HG02852 (cell line): Measurements from ENCODE around the gene LHX5.
"Not testable (repeated sequence)": the region's sequence is repeated elsewhere in the genome, so short reads cannot be mapped to it uniquely, and the experiment has no call there.

ENCODE experiments used
- ATAC-seq: cut with Tn5 transposase; IDR thresholded peaks from one replicate; pipeline ENCODE4 v1.9.1; 2021; ENCODE audit warnings: mild to moderate bottlenecking, moderate library complexity; ENCODE audit not compliant: unreplicated experiment

The LHX5 gene

GRCh38 chr12:113471619-113472171 is at the start of gene LHX5:
Gene LHX5, minus strand, starts transcription at chr12:113471871. Its CDS starts 373 bp downstream, at chr12:113471498.
- ATAC-seq = no peak

GRCh38 chr12:113519464-113520307 is 48.0 kb upstream of the LHX5 start:
- ATAC-seq = no peak

DNA sequence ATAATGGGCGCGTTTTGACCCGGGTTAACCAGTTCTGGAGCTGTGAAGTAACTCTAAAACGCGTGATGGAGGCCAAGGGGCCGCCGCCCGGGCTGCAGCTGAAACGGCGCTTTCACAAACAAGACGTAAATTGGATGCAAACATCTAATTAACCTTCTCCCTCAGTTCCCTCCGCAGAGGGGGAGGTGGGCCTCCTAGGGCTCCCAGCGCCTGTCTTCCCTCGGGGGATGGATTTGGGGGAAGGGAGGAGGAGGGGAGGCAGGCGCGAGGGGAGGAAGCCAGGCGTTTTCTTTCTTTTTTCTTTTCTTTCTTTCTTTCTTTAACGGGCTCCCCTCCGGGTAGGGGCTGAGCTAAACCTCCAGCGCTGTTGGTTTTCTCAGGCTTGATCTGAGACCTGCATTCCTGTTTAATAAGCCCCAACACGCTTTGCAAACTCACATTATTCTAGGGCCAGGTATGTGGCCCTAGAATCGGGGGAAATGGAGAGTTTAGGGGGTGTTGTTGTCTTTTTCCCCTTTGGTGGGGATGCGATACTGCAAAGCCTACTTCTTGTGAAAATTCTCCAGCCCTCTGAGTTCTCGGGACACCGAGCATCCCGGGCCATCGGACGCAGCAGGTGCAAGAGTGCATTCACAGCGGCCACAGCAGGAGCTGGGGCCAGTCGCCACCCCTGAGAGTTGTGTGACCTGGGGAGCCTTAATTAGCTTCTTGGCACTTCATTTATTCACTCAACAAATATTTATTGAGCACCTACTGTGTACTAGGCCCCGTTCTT is 43.6 kb upstream of the LHX5 start:
- no peak for ATAC-seq

DNA sequence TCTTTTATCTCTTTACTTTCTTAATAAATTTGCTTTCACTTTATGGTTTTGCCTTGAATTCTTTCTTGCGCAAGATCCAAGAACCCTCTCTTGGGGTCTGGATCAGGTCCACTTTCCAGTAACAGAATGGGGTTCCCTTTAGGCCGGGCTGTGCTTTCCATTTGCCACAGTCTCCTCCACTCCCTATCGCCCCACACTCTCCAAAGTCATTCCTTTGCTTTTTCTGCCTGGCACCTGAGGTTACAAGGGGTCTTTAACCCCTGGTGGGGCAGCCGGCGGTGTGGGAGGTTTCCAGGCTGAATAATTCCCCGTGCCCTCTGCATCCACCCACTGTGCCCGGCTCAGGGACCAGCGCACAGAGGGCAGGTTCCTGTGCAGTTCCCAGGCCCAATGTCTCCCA is 42.9 kb upstream of the LHX5 start:
- no peak for ATAC-seq

DNA sequence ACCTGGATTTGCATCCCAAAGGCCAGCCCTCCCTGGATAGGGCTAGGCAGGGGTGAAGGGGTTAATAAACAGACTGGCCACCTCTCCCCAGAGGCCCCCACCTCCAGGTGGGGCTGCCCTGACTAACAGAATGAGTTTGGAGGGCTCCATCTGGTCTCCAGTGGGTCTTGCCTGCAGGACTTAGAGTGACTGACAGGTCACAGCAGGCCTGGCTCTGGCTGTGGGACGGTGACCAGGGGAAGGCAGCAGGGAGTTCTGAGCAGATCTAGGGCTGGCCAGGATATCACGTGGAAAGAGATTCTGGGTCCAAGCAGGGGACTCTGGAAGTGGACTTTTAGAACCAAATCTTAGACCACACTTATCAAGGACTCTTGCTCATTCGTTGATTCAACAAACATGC is 40.9 kb upstream of the LHX5 start:
- ATAC-seq = no peak

GRCh38 chr12:113506867-113507266 is 35.2 kb upstream of the LHX5 start:
- ATAC-seq = no peak

DNA sequence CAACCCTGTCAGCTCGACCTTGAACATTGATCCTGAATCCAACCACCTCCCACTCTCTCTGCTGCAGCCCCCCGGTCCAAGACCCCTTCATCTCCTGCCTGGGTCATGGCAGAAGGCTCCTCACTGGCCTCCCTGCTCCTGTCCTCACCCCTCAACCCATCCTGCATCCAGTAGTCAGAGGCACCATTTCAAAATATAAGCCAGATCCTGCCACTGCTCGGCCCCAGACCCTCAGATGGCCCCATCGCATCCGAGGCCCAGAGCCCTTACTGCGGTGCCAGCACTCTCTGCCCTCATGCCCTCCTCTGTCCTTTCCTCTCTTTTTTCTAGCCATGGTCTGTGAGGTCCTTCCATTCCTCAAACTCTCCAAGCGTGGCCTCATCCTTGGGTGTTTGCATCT is 34.3 kb upstream of the LHX5 start:
- no peak for ATAC-seq

- ATAC-seq = no peak
Measured at GRCh38 chr12:113504917-113505316, 33.2 kb upstream of the LHX5 start.

DNA sequence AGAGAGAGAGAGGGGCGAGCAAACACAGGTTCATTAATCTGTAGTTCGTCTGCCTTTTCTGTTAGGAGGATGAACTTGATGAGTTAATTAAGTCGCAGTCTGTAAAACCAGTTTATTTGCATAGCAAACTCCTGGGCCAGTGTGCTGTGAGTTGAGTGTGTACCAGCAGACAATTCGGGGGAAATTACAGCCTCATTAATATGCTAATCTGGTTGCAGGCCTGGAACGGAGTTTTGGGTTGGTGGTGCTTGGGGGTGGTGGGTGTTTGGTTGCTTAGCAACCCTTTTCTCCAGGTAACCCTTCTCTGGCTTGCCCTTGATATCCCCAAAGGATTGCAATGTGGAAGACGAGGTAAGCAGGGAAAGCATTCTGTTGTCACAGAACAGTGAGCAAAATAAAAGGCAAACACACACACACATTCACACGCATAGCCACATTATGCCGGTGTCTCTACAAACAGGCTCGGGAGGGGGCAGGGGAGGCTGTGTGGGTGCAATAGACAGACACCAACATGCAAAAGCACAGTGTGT is 29.2 kb upstream of the LHX5 start:
- no peak for ATAC-seq

DNA sequence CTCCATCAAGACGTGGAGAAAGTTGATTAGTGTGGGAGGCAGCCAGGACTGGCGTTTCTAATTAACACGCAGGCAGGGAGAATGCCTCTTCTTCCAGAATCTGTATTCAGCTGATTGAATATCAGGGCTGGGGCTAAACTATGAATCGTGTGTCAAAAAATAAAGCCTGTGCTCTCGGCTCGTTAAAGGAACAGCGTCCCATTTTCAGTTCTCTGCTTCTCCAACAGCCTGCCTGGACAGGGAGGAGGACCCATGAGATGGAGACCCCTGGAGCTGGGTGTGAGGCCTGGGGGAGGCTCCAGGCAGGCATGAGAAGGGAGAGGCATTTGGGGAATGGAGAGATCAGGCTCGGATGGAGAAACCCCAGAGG is 28.6 kb upstream of the LHX5 start:
- no peak for ATAC-seq

GRCh38 chr12:113498490-113498889 is 26.8 kb upstream of the LHX5 start:
- no peak for ATAC-seq

- no peak for ATAC-seq
Measured at GRCh38 chr12:113497693-113498092, 26.0 kb upstream of the LHX5 start.

GRCh38 chr12:113495941-113496340 is 24.3 kb upstream of the LHX5 start:
- ATAC-seq = not testable (repeated sequence)

- ATAC-seq = no peak
Measured at GRCh38 chr12:113488322-113488721, 16.7 kb upstream of the LHX5 start.

GRCh38 chr12:113486722-113487121 is 15.1 kb upstream of the LHX5 start:
- ATAC-seq = no peak

GRCh38 chr12:113485330-113485729 is 13.7 kb upstream of the LHX5 start:
- ATAC-seq = no peak

- no peak for ATAC-seq
Measured at GRCh38 chr12:113482334-113482733, 10.7 kb upstream of the LHX5 start.

- no peak for ATAC-seq
Measured at GRCh38 chr12:113480336-113480971, 8.8 kb upstream of the LHX5 start.

DNA sequence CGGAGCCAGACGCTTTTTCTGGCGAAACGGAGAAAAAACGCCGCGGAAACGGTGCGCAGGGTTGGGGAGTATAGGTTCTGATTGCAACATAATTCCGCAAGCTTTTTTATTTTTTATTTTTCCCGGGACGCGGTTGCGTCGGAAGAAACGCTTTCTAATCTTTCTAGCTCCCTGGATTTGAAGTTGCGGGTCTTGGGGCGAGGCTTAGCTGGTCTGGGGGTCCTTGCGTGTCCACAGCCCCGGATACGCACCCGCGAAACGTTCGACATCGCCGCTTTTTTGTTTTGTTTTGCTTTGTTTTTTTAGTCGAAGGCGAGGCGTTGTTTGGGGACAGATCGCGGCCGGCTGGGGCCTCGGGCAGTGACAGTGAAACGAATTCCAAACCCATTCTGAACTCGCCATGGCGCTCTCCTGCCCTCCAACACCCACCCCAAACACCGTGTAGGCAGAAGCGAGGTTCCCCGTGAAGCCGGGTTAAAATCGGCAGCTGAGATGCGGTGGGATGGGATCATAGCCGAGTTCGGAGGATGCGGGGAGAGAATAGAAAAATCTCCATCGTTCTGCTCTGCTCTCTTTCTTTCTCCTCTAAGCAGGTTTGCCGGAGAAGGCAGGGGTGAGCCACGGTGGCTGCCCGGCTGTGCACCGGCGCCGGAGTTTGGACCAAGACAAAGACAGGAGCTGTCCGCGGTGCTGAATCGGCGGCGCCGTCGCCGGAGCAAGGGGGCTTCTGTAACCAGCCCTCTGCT is 8.1 kb upstream of the LHX5 start:
- no peak for ATAC-seq

DNA sequence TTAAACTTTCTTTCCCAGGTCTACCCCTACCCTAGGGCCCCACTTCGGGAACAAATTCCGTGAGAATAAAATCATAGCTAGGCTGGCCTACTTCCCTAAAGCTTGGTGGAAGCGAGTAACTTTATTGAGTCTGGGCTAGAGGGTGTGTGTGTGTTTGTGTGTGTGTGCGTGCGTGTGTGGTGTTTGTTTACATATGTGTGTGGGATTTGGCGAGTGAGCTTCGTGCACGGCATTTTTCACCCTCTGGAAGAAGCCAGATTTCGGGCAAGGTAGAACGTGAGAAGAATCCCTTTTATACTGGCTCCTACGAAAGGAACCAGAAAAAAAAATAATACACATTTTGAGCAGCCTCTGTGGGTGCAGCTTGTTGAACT is 7.5 kb upstream of the LHX5 start:
- ATAC-seq = no peak
